Keratinocyte (primary cell): Measurements from ENCODE around the gene ZNF143.

Experiments used
- EZH2 ChIP-seq: IDR thresholded peaks from one replicate; pipeline ENCODE4 v1.6.1; 2012; ENCODE audit warnings: inconsistent platforms, mild to moderate bottlenecking, low read length, moderate library complexity
- TF ChIP-seq, protein P1 (sequence below), 3 experiments: IDR thresholded peaks in 1 of 3; conservative IDR thresholded peaks in 1 of 3; optimal IDR thresholded peaks in 1 of 3; 2 replicates in 2 of 3; 3 replicates in 1 of 3; pipeline versions ENCODE3 to v1.5.1; 2011; ENCODE audit warnings: low read length in 3 of 3, mild to moderate bottlenecking in 3 of 3, moderate library complexity in 2 of 3, control low read depth in 1 of 3, inconsistent platforms in 1 of 3; ENCODE audit not compliant: insufficient read depth in 2 of 3; ENCODE audit errors: extremely low read depth in 1 of 3

DNA sequence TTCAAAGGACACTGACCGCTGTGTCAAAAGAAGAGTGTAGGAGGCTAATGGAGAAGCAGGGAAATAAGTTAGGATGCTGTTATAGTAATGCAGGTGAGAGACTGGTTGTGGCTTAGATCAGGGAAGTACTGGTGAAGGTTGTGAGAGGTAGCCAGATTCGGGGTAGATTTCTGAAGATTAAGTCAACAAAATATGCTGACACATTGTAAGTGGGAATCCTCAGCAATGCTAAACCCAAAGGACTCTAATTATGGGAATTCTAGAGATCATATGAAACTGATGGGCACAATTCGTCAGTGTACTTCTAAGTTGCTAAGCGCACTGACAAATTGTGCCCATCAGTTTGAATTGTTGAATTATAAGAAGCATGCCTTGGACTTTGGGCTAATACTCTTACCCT lies 10.0 kb downstream of the ZNF143 start:
- no peak for TF ChIP-seq EZH2
- TF ChIP-seq, protein P1, sequence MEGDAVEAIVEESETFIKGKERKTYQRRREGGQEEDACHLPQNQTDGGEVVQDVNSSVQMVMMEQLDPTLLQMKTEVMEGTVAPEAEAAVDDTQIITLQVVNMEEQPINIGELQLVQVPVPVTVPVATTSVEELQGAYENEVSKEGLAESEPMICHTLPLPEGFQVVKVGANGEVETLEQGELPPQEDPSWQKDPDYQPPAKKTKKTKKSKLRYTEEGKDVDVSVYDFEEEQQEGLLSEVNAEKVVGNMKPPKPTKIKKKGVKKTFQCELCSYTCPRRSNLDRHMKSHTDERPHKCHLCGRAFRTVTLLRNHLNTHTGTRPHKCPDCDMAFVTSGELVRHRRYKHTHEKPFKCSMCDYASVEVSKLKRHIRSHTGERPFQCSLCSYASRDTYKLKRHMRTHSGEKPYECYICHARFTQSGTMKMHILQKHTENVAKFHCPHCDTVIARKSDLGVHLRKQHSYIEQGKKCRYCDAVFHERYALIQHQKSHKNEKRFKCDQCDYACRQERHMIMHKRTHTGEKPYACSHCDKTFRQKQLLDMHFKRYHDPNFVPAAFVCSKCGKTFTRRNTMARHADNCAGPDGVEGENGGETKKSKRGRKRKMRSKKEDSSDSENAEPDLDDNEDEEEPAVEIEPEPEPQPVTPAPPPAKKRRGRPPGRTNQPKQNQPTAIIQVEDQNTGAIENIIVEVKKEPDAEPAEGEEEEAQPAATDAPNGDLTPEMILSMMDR (optimal IDR thresholded peaks at IDR 0.05 in 1 of 3, IDR thresholded peaks at IDR 0.05 in 1 of 3, conservative IDR thresholded peaks at IDR 0.05 in 1 of 3; ENCODE audit: extremely low read depth in 1 of 3, insufficient read depth in 2 of 3, low read length in 3 of 3): no peak
